ENCODE data around the gene IMMP2L.

IMMP2L gene

GRCh38 chr7:111439977-111440376, 122.3 kb downstream of the IMMP2L start:
- Histone ChIP-seq H3K27me3 (ENCODE audit: control insufficient read depth in 5 of 5, insufficient read depth in 4 of 5, low read length in 5 of 5) (no peaks in the 10 kb centered on the region), H3K27ac (ENCODE audit: low read depth, low read length) (no peak overlapping the region), H3K36me3 (ENCODE audit: control insufficient read depth in 5 of 5, insufficient read depth in 5 of 5, low read length in 5 of 5) (no peaks in the 10 kb centered on the region), H3K9me3 (ENCODE audit: control insufficient read depth in 5 of 5, low read length in 5 of 5) (no peaks in the 10 kb centered on the region), H3K4me3 (ENCODE audit: low read depth in 1 of 5, low read length in 5 of 5) (no peak overlapping the region), H3K4me1 (ENCODE audit: control insufficient read depth in 5 of 5, insufficient read depth in 5 of 5, low read length in 5 of 5) (peaks cover 0 to 17% (median 0%) of the 10 kb centered on the region in 5 donors), H3K9ac (ENCODE audit: low read length in 5 of 5) (no peak overlapping the region)

- Histone ChIP-seq H3K27ac (ENCODE audit: low read depth, low read length) (no peak overlapping the region), H3K4me1 (ENCODE audit: control insufficient read depth in 5 of 5, insufficient read depth in 5 of 5, low read length in 5 of 5) (peaks cover 0 to 17% (median 0%) of the 10 kb centered on the region in 5 donors), H3K9me3 (ENCODE audit: control insufficient read depth in 5 of 5, low read length in 5 of 5) (peaks cover 0 to 4% (median 0%) of the 10 kb centered on the region in 5 donors)
These were observed 123.7 kb downstream of the IMMP2L start for GRCh38 chr7:111438369-111439289.

DNA sequence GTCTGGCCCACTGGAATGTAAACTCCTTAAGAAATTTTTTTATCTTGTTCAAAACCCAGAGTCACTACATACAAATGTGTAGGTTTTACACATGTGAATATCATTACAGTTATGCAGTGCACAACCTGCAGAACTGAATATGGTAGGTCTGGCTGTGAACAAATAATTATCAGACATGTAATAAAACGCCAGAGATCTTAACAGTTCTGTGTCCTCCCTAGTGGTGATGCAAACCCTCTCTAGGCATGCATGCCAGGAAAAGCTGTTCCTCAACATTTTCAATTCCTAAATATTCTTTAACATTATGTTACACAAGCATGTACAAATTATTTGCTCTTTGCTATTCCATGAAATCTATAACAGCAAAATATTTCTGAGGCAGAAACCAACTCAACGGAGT, 124.6 kb downstream of the IMMP2L start:
- Histone ChIP-seq H3K4me3 (ENCODE audit: low read depth in 1 of 5, low read length in 5 of 5) (no peak overlapping the region), H3K36me3 (ENCODE audit: control insufficient read depth in 5 of 5, insufficient read depth in 5 of 5, low read length in 5 of 5) (no peaks in the 10 kb centered on the region), H3K27ac (ENCODE audit: low read depth, low read length) (no peak overlapping the region), H3K27me3 (ENCODE audit: control insufficient read depth in 5 of 5, insufficient read depth in 4 of 5, low read length in 5 of 5) (no peaks in the 10 kb centered on the region), H3K9me3 (ENCODE audit: control insufficient read depth in 5 of 5, low read length in 5 of 5) (peaks cover 0 to 4% (median 0%) of the 10 kb centered on the region in 5 donors), H3K4me1 (ENCODE audit: control insufficient read depth in 5 of 5, insufficient read depth in 5 of 5, low read length in 5 of 5) (peaks cover 0 to 17% (median 0%) of the 10 kb centered on the region in 5 donors), H3K9ac (ENCODE audit: low read length in 5 of 5) (no peak overlapping the region)

More at GRCh38 chr7:111438369-111439289, 123.7 kb downstream of the IMMP2L start:
- H3K4me3 ChIP-seq (ENCODE audit: low read depth in 1 of 5, low read length in 5 of 5) = no peak overlapping the region
- no peaks in the 10 kb centered on the region for H3K27me3 ChIP-seq (ENCODE audit: control insufficient read depth in 5 of 5, insufficient read depth in 4 of 5, low read length in 5 of 5)
- no peaks in the 10 kb centered on the region for H3K36me3 ChIP-seq (ENCODE audit: control insufficient read depth in 5 of 5, insufficient read depth in 5 of 5, low read length in 5 of 5)
- no peak overlapping the region for H3K9ac ChIP-seq (ENCODE audit: low read length in 5 of 5)

GRCh38 chr7:111436608-111437007, 125.7 kb downstream of the IMMP2L start:
- Histone ChIP-seq H3K4me1 (ENCODE audit: control insufficient read depth in 5 of 5, insufficient read depth in 5 of 5, low read length in 5 of 5) (peaks cover 0 to 14% (median 0%) of the 10 kb centered on the region in 5 donors), H3K27ac (ENCODE audit: low read depth, low read length) (no peak overlapping the region), H3K9me3 (ENCODE audit: control insufficient read depth in 5 of 5, low read length in 5 of 5) (peaks cover 0 to 4% (median 0%) of the 10 kb centered on the region in 5 donors), H3K9ac (ENCODE audit: low read length in 5 of 5) (no peak overlapping the region), H3K4me3 (ENCODE audit: low read depth in 1 of 5, low read length in 5 of 5) (no peak overlapping the region), H3K36me3 (ENCODE audit: control insufficient read depth in 5 of 5, insufficient read depth in 5 of 5, low read length in 5 of 5) (no peaks in the 10 kb centered on the region), H3K27me3 (ENCODE audit: control insufficient read depth in 5 of 5, insufficient read depth in 4 of 5, low read length in 5 of 5) (no peaks in the 10 kb centered on the region)

GRCh38 chr7:111433426-111433825, 128.9 kb downstream of the IMMP2L start:
- Histone ChIP-seq H3K9ac (ENCODE audit: low read length in 5 of 5) (no peak overlapping the region), H3K4me1 (ENCODE audit: control insufficient read depth in 5 of 5, insufficient read depth in 5 of 5, low read length in 5 of 5) (no peaks in the 10 kb centered on the region), H3K27me3 (ENCODE audit: control insufficient read depth in 5 of 5, insufficient read depth in 4 of 5, low read length in 5 of 5) (no peaks in the 10 kb centered on the region), H3K4me3 (ENCODE audit: low read depth in 1 of 5, low read length in 5 of 5) (no peak overlapping the region), H3K27ac (ENCODE audit: low read depth, low read length) (no peak overlapping the region), H3K9me3 (ENCODE audit: control insufficient read depth in 5 of 5, low read length in 5 of 5) (peaks cover 0 to 4% (median 0%) of the 10 kb centered on the region in 5 donors), H3K36me3 (ENCODE audit: control insufficient read depth in 5 of 5, insufficient read depth in 5 of 5, low read length in 5 of 5) (no peaks in the 10 kb centered on the region)

GRCh38 chr7:111429781-111430180, 132.5 kb downstream of the IMMP2L start:
- H3K9me3 ChIP-seq (ENCODE audit: control insufficient read depth in 5 of 5, low read length in 5 of 5) = peaks cover 0 to 4% (median 0%) of the 10 kb centered on the region in 5 donors
- H3K27me3 ChIP-seq (ENCODE audit: control insufficient read depth in 5 of 5, insufficient read depth in 4 of 5, low read length in 5 of 5) = no peaks in the 10 kb centered on the region
- no peaks in the 10 kb centered on the region for H3K4me1 ChIP-seq (ENCODE audit: control insufficient read depth in 5 of 5, insufficient read depth in 5 of 5, low read length in 5 of 5)
- no peak overlapping the region for H3K4me3 ChIP-seq (ENCODE audit: low read depth in 1 of 5, low read length in 5 of 5)
- no peak overlapping the region for H3K9ac ChIP-seq (ENCODE audit: low read length in 5 of 5)
- no peaks in the 10 kb centered on the region for H3K36me3 ChIP-seq (ENCODE audit: control insufficient read depth in 5 of 5, insufficient read depth in 5 of 5, low read length in 5 of 5)
- H3K27ac ChIP-seq (ENCODE audit: low read depth, low read length) = no peak overlapping the region

DNA sequence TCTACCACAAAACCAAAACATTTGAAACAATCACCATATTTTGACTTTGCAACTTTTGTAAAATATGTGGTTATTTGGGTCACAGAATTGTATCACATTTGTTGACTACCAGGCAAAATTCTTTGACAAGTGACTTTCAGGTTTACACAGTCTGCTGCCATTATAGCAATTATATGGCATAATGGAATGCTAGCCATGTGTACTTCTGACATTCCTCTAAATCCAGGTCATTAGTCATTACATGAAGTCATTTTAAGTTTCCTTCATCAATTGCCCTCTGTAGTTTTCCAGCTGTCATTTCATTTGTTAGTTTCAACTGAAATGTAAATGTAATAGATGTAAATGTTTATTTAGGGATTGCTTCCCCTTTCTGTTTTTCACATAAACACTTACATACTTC, 137.5 kb downstream of the IMMP2L start:
- Histone ChIP-seq H3K9me3 (ENCODE audit: control insufficient read depth in 5 of 5, low read length in 5 of 5) (no peaks in the 10 kb centered on the region), H3K9ac (ENCODE audit: low read length in 5 of 5) (no peak overlapping the region), H3K4me1 (ENCODE audit: control insufficient read depth in 5 of 5, insufficient read depth in 5 of 5, low read length in 5 of 5) (no peaks in the 10 kb centered on the region), H3K36me3 (ENCODE audit: control insufficient read depth in 5 of 5, insufficient read depth in 5 of 5, low read length in 5 of 5) (no peaks in the 10 kb centered on the region), H3K4me3 (ENCODE audit: low read depth in 1 of 5, low read length in 5 of 5) (no peak overlapping the region), H3K27me3 (ENCODE audit: control insufficient read depth in 5 of 5, insufficient read depth in 4 of 5, low read length in 5 of 5) (no peaks in the 10 kb centered on the region), H3K27ac (ENCODE audit: low read depth, low read length) (no peak overlapping the region)

DNA sequence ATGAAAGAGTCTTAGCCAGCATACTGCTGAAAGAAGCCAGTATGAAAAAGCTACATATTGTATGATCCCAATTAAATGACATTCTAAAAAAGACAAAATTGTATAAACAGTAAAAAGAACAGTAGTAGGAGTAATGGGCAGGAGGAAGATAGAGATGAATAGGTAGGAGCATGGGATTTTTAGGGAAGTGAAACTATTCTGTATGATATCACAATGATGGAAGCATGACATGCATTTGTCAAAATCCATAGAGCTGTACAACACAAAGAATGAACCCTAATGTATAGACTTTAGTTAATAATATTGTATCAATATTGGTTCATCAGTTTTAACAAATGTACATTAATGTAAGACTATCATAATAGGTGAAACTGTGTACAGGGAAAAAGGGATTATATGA, 147.9 kb downstream of the IMMP2L start:
- H3K4me1 ChIP-seq (ENCODE audit: control insufficient read depth in 5 of 5, insufficient read depth in 5 of 5, low read length in 5 of 5) = peaks cover 0 to 9% (median 4%) of the 10 kb centered on the region in 5 donors
- H3K4me3 ChIP-seq (ENCODE audit: low read depth in 1 of 5, low read length in 5 of 5) = no peak overlapping the region
- no peak overlapping the region for H3K9ac ChIP-seq (ENCODE audit: low read length in 5 of 5)
- no peaks in the 10 kb centered on the region for H3K9me3 ChIP-seq (ENCODE audit: control insufficient read depth in 5 of 5, low read length in 5 of 5)
- no peaks in the 10 kb centered on the region for H3K36me3 ChIP-seq (ENCODE audit: control insufficient read depth in 5 of 5, insufficient read depth in 5 of 5, low read length in 5 of 5)
- no peak overlapping the region for H3K27ac ChIP-seq (ENCODE audit: low read depth, low read length)
- H3K27me3 ChIP-seq (ENCODE audit: control insufficient read depth in 5 of 5, insufficient read depth in 4 of 5, low read length in 5 of 5) = no peaks in the 10 kb centered on the region

DNA sequence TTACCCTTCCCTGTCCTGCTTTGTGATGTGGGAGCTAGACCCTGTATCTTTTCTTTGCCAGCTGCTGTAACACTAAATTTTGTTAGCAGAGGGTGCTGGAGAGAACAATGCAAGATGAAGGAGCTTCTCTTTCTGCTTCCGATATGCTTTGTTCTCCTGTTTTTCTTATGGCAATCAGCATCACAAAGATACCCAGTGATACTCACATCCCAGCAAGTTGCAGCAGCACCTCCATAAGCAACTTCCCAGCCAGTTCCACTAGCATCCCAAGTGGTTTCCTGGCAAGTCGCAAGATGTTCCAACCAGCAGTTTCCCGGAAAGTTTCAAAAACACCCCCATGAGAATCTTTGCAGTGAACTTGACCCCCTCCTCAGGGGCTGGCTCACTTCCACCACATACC, 148.6 kb downstream of the IMMP2L start:
- Histone ChIP-seq H3K9me3 (ENCODE audit: control insufficient read depth in 5 of 5, low read length in 5 of 5) (no peaks in the 10 kb centered on the region), H3K4me1 (ENCODE audit: control insufficient read depth in 5 of 5, insufficient read depth in 5 of 5, low read length in 5 of 5) (peaks cover 0 to 9% (median 4%) of the 10 kb centered on the region in 5 donors), H3K36me3 (ENCODE audit: control insufficient read depth in 5 of 5, insufficient read depth in 5 of 5, low read length in 5 of 5) (no peaks in the 10 kb centered on the region), H3K4me3 (ENCODE audit: low read depth in 1 of 5, low read length in 5 of 5) (peak overlapping the region in 1 of 5 donors; percentile 14), H3K9ac (ENCODE audit: low read length in 5 of 5) (no peak overlapping the region), H3K27ac (ENCODE audit: low read depth, low read length) (no peak overlapping the region), H3K27me3 (ENCODE audit: control insufficient read depth in 5 of 5, insufficient read depth in 4 of 5, low read length in 5 of 5) (no peaks in the 10 kb centered on the region)

DNA sequence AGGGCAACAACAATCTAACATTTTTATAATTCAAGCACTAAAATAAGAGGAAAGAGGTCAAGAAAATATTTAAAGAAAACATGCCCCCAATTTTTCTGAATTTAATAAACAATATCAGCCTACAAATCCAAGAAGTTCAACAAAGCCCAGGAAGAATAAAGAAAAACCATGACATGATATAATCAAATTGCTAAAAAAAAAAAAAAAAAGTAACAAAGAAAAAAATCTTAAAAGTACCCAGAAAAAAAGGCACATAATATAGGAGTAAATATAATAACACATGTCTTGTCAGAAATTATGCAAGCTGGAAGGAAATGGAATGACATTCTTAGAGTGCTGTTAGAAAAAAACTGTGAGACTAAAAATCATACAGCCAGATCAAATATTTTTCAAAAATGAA, 151.4 kb downstream of the IMMP2L start:
- H3K4me1 ChIP-seq (ENCODE audit: control insufficient read depth in 5 of 5, insufficient read depth in 5 of 5, low read length in 5 of 5) = peaks cover 0 to 9% (median 4%) of the 10 kb centered on the region in 5 donors
- H3K27ac ChIP-seq (ENCODE audit: low read depth, low read length) = no peak overlapping the region
- H3K27me3 ChIP-seq (ENCODE audit: control insufficient read depth in 5 of 5, insufficient read depth in 4 of 5, low read length in 5 of 5) = no peaks in the 10 kb centered on the region
- no peaks in the 10 kb centered on the region for H3K9me3 ChIP-seq (ENCODE audit: control insufficient read depth in 5 of 5, low read length in 5 of 5)
- H3K4me3 ChIP-seq (ENCODE audit: low read depth in 1 of 5, low read length in 5 of 5) = no peak overlapping the region
- H3K9ac ChIP-seq (ENCODE audit: low read length in 5 of 5) = no peak overlapping the region
- H3K36me3 ChIP-seq (ENCODE audit: control insufficient read depth in 5 of 5, insufficient read depth in 5 of 5, low read length in 5 of 5) = no peaks in the 10 kb centered on the region
